ENCODE measurements around the gene FAM98C. TPM values are rescaled to one million over a fixed set of nuclear protein-coding genes. Genes with fewer than 3 reads are reported as not detected.

FAM98C gene
- total RNA-seq, 1 experiment from 2014 or later = 10.2 TPM

GRCh38 chr19:38457202-38457601 lies 54.3 kb downstream of the FAM98C start:
- ATAC-seq = no peak
- no peak for DNase-seq (ENCODE audit: low spot score)
- POLR2A ChIA-PET = no interaction called here
- CTCF ChIA-PET = interaction anchor here (0.6 kb wide), 1 partner anchor 229 kb away, joined by 3 read pairs; no protein-coding TSS in a partner anchor
- peaks cover 9% of the 10 kb centered on the region for H3K4me1 Mint-ChIP-seq
- peaks cover 56% of the 10 kb centered on the region for H3K36me3 Mint-ChIP-seq
- H3K27ac Mint-ChIP-seq = 0 out of 2 replicates have a peak overlapping the region, but pooled peaks have one; percentile 11
- TF ChIP-seq KAT7 (CRISPR knock-in tag; IDR thresholded peaks at IDR 0.05; ENCODE audit: borderline replicate concordance) (no peak), NFYB (CRISPR knock-in tag; conservative IDR thresholded peaks at IDR 0.05; ENCODE audit: low read depth) (no peak), SMAD3 (CRISPR knock-in tag; IDR thresholded peaks at IDR 0.05; ENCODE audit: borderline replicate concordance) (no peak)
- H3K4me3 Mint-ChIP-seq = no peak overlapping the region
- H3K27me3 Mint-ChIP-seq (ENCODE audit: low read depth) = no peaks in the 10 kb centered on the region; the same call in 1 of the 2 replicates
- no peaks in the 10 kb centered on the region for H3K9me3 Mint-ChIP-seq

- no peak overlapping the region for H3K4me3 Mint-ChIP-seq
- ATAC-seq = no peak
- H3K9me3 Mint-ChIP-seq = 0 out of 2 replicates have a peak, but pooled peaks cover 3% of the 10 kb centered on the region
Measured at GRCh38 chr19:38457690-38458405, 55.0 kb downstream of the FAM98C start.

More at GRCh38 chr19:38457690-38458405, 55.0 kb downstream of the FAM98C start:
- CTCF ChIA-PET = interaction anchor here (0.6 to 0.9 kb wide), 2 partner anchors 55 to 229 kb away, joined by 3 read pairs; partner anchors contain the start of gene FAM98C
- TF ChIP-seq ZSCAN18 (CRISPR knock-in tag; IDR thresholded peaks at IDR 0.05) (no peak), NFYB (CRISPR knock-in tag; conservative IDR thresholded peaks at IDR 0.05; ENCODE audit: low read depth) (no peak), ZNF425 (CRISPR knock-in tag; conservative IDR thresholded peaks at IDR 0.05) (no peak), CBFB (CRISPR knock-in tag; IDR thresholded peaks at IDR 0.05; ENCODE audit: low read depth) (no peak), ATF3 (CRISPR knock-in tag; conservative IDR thresholded peaks at IDR 0.05) (no peak), NFE2L1 (CRISPR knock-in tag; IDR thresholded peaks at IDR 0.05) (no peak), TCF7 (CRISPR knock-in tag; IDR thresholded peaks at IDR 0.05; ENCODE audit: low read depth) (no peak), MAX (CRISPR knock-in tag; IDR thresholded peaks at IDR 0.05) (no peak), GTF2I (CRISPR knock-in tag; conservative IDR thresholded peaks at IDR 0.05) (no peak), NR3C1 (CRISPR knock-in tag; conservative IDR thresholded peaks at IDR 0.05; ENCODE audit: low read depth) (no peak), SMAD3 (CRISPR knock-in tag; IDR thresholded peaks at IDR 0.05; ENCODE audit: borderline replicate concordance) (no peak), MYBL2 (CRISPR knock-in tag; IDR thresholded peaks at IDR 0.05) (no peak), ETV6 (CRISPR knock-in tag; IDR thresholded peaks at IDR 0.05) (no peak)
- H3K36me3 Mint-ChIP-seq = peaks cover 54% of the 10 kb centered on the region
- no peak overlapping the region for H3K27ac Mint-ChIP-seq
- H3K4me1 Mint-ChIP-seq = peaks cover 4% of the 10 kb centered on the region
- POLR2A ChIA-PET = no interaction called here
- no peak for DNase-seq (ENCODE audit: low spot score)
- H3K27me3 Mint-ChIP-seq (ENCODE audit: low read depth) = no peaks in the 10 kb centered on the region

Other genes with a start within 250 kb of the FAM98C start
- 5.2 to 6.8 TPM (median 5.9 TPM) in 3 replicates for gene DPF1, start 178.9 kb upstream of the FAM98C start, total RNA-seq (2021)
- 32.3 to 33.8 TPM (median 33.4 TPM) in 3 replicates for gene PPP1R14A, start 146.7 kb upstream of the FAM98C start, total RNA-seq (2021)
- gene SPINT2, start 138.5 kb upstream of the FAM98C start, total RNA-seq (2021) = 335 to 400 TPM (median 358 TPM) in 3 replicates
- gene C19orf33, start 98.8 kb upstream of the FAM98C start, total RNA-seq (2021) = 16.1 to 22.3 TPM (median 21.3 TPM) in 3 replicates
- 83.3 to 92.5 TPM (median 90.1 TPM) in 3 replicates for gene YIF1B, start 87.1 kb upstream of the FAM98C start, total RNA-seq (2021)
- gene KCNK6, start 83.2 kb upstream of the FAM98C start, total RNA-seq (2021) = 12.9 to 18.3 TPM (median 13.2 TPM) in 3 replicates
- 4.6 to 8.7 TPM (median 6.3 TPM) in 3 replicates for gene CATSPERG, start 67.3 kb upstream of the FAM98C start, total RNA-seq (2021)
- 156 to 167 TPM (median 160 TPM) in 3 replicates for gene PSMD8, start 28.5 kb upstream of the FAM98C start, total RNA-seq (2021)
- gene GGN, start 15.1 kb upstream of the FAM98C start, total RNA-seq (2021) = 2.4 to 3.1 TPM (median 2.7 TPM) in 3 replicates
- 5.2 to 7.3 TPM (median 7.2 TPM) in 3 replicates for gene SPRED3, start 14.4 kb upstream of the FAM98C start, total RNA-seq (2021)
- gene RASGRP4, start 23.1 kb downstream of the FAM98C start, total RNA-seq (2021) = 2.5 to 4.1 TPM (median 3.4 TPM) in 3 replicates
- 19.8 to 24.2 TPM (median 21.1 TPM) in 3 replicates for gene RYR1, start 30.6 kb downstream of the FAM98C start, total RNA-seq (2021)
- 14.0 to 25.0 TPM (median 24.5 TPM) in 3 replicates for gene MAP4K1, start 214.9 kb downstream of the FAM98C start, total RNA-seq (2021)
- gene EIF3K, start 216.1 kb downstream of the FAM98C start, total RNA-seq (2021) = 389 to 416 TPM (median 410 TPM) in 3 replicates
- 484 to 511 TPM (median 506 TPM) in 3 replicates for gene ACTN4, start 244.6 kb downstream of the FAM98C start, total RNA-seq (2021)

Measured in WTC11 (cell line).